Activated CD8-positive, alpha-beta memory T cell treated with anti-CD3 and anti-CD28 coated beads, Interleukin-2, amount 10 ng/mL, durations not matched to agents 7 days and 5 days (primary cell): Measurements from ENCODE around the gene FAM200A. TPM values are rescaled to one million over a fixed set of nuclear protein-coding genes. Genes with fewer than 3 reads are reported as not detected.
"Not testable (repeated sequence)": the region's sequence is repeated elsewhere in the genome, so short reads cannot be mapped to it uniquely, and the experiment has no call there.

ENCODE experiments used
- ATAC-seq: fragments of 150-1000 bp; cut with Tn5 transposase; one replicate; pipeline ENCODE4 v1.10.0; 2021; ENCODE audit warnings: moderate library complexity
- CTCF ChIA-PET: fragments of 350-600 bp; sonication (Branson Sonifier 250); formaldehyde crosslinking; loops from one replicate; lab custom pipeline; 2021; ENCODE audit warnings: antibody characterized with exemption; lab: Charles Lee
- DNase-seq: peaks from one replicate; pipeline ENCODE4 v3.0.0-alpha.2; 2020
- H3K27ac Mint-ChIP-seq: one replicate; pipeline ENCODE4 v1.8.0; 2021; ENCODE audit warnings: mild to moderate bottlenecking, mixed read lengths
- H3K27me3 Mint-ChIP-seq: one replicate; pipeline ENCODE4 v1.8.0; 2021; ENCODE audit warnings: mixed read lengths
- H3K36me3 Mint-ChIP-seq: one replicate; pipeline ENCODE4 v1.8.0; 2021; ENCODE audit warnings: mild to moderate bottlenecking, mixed read lengths
- H3K4me1 Mint-ChIP-seq: one replicate; pipeline ENCODE4 v1.8.0; 2021; ENCODE audit warnings: mixed read lengths
- H3K4me3 Mint-ChIP-seq: one replicate; pipeline ENCODE4 v1.8.0; 2021; ENCODE audit warnings: mild to moderate bottlenecking, moderate library complexity, mixed read lengths
- H3K9me3 Mint-ChIP-seq: one replicate; pipeline ENCODE4 v1.8.0; 2022; ENCODE audit warnings: low read depth, mixed read lengths
- total RNA-seq, 2 experiments: library from RNA; stranded (reverse); gene quantifications; one replicate each; pipeline ENCODE4 v1.2.3, GENCODE V29; 2021

FAM200A gene
- 1 to 10 TPM; 5.1 to 5.2 TPM for total RNA-seq

DNA sequence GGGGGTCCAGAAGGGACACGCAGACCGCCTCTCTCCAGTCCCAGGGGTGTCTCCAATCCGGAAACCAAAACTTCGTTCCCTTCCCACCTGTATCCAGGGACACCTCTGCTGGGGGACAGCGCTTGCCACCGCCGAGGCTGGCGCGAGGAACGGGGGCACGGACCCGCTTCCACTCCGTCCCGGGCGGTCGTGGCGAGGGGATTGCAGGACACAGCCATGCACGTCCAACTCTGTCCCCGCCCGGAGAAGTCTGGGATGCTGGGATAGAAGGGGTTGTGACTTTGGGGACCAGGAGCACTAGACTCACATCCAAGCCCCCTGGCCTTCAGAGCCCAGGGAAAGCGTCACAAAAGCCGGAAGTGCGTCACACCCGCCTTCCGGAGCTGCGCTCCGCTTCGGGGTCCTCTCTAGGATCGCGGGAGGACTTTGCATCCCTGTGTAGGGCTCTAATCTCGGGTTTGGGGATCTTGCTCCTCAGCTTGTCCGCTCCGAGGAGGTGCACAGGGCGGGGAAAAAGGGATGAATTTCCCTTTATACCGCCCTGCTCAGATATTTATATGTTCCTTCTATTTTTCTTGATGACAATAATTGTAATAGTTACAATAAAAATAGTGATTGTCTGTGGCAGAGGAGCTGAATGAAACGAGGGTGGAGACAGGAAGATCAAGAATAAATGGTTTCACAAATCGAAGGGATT is at the start of gene FAM200A:
Gene FAM200A, minus strand, starts transcription at position 348 of the 697 bp plus-strand sequence. CDS start 3,707 bp downstream, outside the sequence.
- Mint-ChIP-seq H3K27ac (peak within 1 kb of the TSS; percentile 88), H3K4me1 (peaks cover 29% of the 10 kb centered on the region), H3K4me3 (peak within 1 kb of the TSS; percentile 86), H3K9me3 (peaks cover 7% of the 10 kb centered on the region), H3K27me3 (no peaks in the 10 kb centered on the region), H3K36me3 (peaks cover 51% of the 10 kb centered on the region)
- CTCF ChIA-PET, result interaction anchor here (1.0 to 1.2 kb wide), 2 partner anchors 44 to 64 kb away, joined by 3 read pairs; partner anchors contain the start of gene ZSCAN25
- DNase-seq (peak; percentile 90), ATAC-seq (peak; percentile 99)

DNA sequence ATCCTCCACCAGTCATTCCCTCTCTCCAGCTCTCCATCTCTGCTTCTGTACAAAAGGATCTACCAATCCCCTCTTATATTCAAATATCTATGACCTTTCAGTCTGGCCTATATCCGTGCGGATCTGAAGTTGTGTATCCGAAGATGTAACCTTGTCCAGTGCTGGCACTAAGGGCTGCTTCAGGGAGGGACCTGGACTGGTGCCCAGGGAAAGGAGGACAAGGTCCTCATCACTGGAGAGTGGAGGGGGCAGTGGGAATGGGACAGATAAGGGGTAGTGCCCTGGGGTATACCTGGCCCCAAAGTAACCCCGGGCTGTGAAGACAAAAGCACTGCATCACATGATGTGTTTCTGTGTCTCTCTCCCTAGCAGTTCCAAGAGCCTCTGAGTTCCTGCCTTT is 47.9 kb upstream of the FAM200A start:
- Mint-ChIP-seq H3K27ac (no peak overlapping the region), H3K36me3 (no peaks in the 10 kb centered on the region), H3K4me3 (no peak overlapping the region), H3K4me1 (peaks cover 4% of the 10 kb centered on the region), H3K9me3 (no peaks in the 10 kb centered on the region), H3K27me3 (no peaks in the 10 kb centered on the region)
- ATAC-seq (no peak), DNase-seq (no peak)
- CTCF ChIA-PET, result no interaction called here

- Mint-ChIP-seq H3K27ac (no peak within 1 kb of the TSS), H3K4me3 (no peak within 1 kb of the TSS), H3K9me3 (no peaks in the 10 kb centered on the region), H3K27me3 (no peaks in the 10 kb centered on the region), H3K36me3 (no peaks in the 10 kb centered on the region), H3K4me1 (peaks cover 2% of the 10 kb centered on the region)
- CTCF ChIA-PET, result interaction anchor here (0.7 to 1.0 kb wide), 2 partner anchors 18 to 151 kb away, joined by 3 read pairs; partner anchors contain the start of gene ZSCAN25
- DNase-seq, result no peak
- ATAC-seq, result no peak
Measured at GRCh38 chr7:99597762-99598501, 46.0 kb upstream of the FAM200A start, which contains the start of gene TMEM225B. Gene TMEM225B, plus strand, starts transcription at chr7:99598267. Its CDS starts 6,122 bp downstream, at chr7:99604389.

DNA sequence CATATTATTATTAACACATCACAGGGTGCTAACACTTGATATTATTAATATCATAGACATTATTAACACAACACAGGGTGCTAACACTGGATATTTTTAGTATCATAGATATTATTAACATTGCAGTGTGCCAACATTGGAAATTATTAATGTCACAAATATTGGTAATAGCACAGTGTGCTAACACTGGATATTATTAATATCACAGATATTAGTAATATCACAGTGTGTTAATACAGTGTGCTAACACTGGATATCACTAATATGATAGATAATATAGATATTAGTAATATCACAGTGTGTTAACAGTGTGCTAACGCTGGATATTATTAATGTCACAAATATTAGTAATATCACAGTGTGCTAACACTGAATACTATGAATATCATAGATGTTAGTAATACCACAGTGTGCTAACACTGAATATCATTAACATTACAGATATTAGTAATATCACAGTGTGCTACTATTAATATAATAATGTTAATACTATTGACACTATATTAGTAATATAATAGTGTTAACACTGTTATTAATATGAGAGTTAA is 44.6 kb upstream of the FAM200A start:
- no peak for DNase-seq
- no peak overlapping the region for H3K27ac Mint-ChIP-seq

GRCh38 chr7:99594948-99595745 is 43.2 kb upstream of the FAM200A start:
- Mint-ChIP-seq H3K4me3 (no peak overlapping the region), H3K9me3 (no peaks in the 10 kb centered on the region), H3K36me3 (no peaks in the 10 kb centered on the region), H3K27me3 (no peaks in the 10 kb centered on the region), H3K27ac (no peak overlapping the region), H3K4me1 (no peaks in the 10 kb centered on the region)
- CTCF ChIA-PET, result no interaction called here
- ATAC-seq (peak; percentile 49), DNase-seq (no peak)

More for the DNA sequence above, 44.6 kb upstream of the FAM200A start:
- Mint-ChIP-seq H3K4me1 (no peaks in the 10 kb centered on the region), H3K36me3 (no peaks in the 10 kb centered on the region), H3K27me3 (no peaks in the 10 kb centered on the region), H3K9me3 (no peaks in the 10 kb centered on the region), H3K4me3 (no peak overlapping the region)
- CTCF ChIA-PET, result no interaction called here
- ATAC-seq, result no peak

GRCh38 chr7:99588868-99589267 is 37.0 kb upstream of the FAM200A start:
- Mint-ChIP-seq H3K4me1 (no peaks in the 10 kb centered on the region), H3K9me3 (no peaks in the 10 kb centered on the region), H3K27ac (no peak overlapping the region), H3K4me3 (no peak overlapping the region), H3K27me3 (no peaks in the 10 kb centered on the region), H3K36me3 (no peaks in the 10 kb centered on the region)
- CTCF ChIA-PET, result no interaction called here
- peak; percentile 31 for ATAC-seq
- DNase-seq, result no peak

- CTCF ChIA-PET, result interaction anchor here (0.7 to 1.0 kb wide), 5 partner anchors 18 to 83 kb away, joined by 3 to 5 read pairs (median 3); no protein-coding TSS in a partner anchor
- not testable (repeated sequence) for H3K27ac Mint-ChIP-seq, ATAC-seq, DNase-seq, H3K9me3 Mint-ChIP-seq, H3K36me3 Mint-ChIP-seq, H3K27me3 Mint-ChIP-seq
- Mint-ChIP-seq H3K4me3 (peak overlapping the region; percentile 83), H3K4me1 (peaks cover 15% of the 10 kb centered on the region)
Measured at GRCh38 chr7:99580778-99581332, 28.9 kb upstream of the FAM200A start.

DNA sequence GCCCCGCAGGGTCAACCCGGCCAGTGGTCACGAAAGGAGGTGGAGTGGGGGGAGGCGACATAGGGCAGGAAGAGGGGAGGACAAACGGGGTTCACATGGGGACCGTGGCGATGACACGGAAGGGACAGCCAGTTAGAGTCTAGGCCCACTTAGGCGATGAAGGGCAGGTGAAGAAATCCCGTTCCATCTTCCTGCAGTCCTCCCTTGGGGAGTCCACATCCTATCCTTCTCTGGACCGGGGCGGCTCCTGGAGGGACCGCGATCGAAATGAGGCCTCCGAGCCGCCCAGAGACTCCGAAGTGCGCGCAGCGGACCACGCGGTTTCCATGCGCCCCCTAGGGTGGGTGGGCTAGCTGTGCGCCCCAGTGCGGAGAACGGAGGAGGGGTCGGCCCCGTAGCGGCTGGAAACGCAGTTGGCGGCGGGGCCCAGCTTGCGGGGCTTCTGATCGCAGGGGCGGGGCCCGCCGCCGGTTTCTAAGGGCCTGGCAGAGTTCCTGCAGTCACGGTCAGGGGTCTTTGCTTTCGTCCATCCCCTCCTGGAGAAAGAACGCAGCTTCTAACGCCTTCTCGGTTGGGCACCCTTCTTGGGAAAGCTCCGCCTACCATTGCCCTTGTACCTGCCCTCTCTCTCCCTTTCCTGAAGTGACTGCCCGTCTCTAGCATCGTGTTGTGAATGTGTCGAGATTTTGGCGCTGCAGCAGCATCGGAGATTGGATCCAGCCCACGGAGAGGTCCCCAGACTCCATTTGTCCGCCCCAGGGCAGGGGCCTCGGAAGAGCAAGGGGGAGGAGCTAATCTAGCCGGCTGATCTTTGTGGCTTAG is 28.3 kb upstream of the FAM200A start:
- ATAC-seq (peak; percentile 83), DNase-seq (peak; percentile 54)
- CTCF ChIA-PET, result interaction anchor here (0.7 to 1.0 kb wide), 5 partner anchors 19 to 82 kb away, joined by 3 to 5 read pairs (median 3); no protein-coding TSS in a partner anchor
- H3K27ac Mint-ChIP-seq, result peak overlapping the region; percentile 63
- H3K27me3 Mint-ChIP-seq, result no peaks in the 10 kb centered on the region
- H3K4me1 Mint-ChIP-seq, result peaks cover 15% of the 10 kb centered on the region
- H3K36me3 Mint-ChIP-seq, result no peaks in the 10 kb centered on the region
- peak overlapping the region; percentile 83 for H3K4me3 Mint-ChIP-seq
- H3K9me3 Mint-ChIP-seq, result no peaks in the 10 kb centered on the region

GRCh38 chr7:99579281-99579955 is 27.5 kb upstream of the FAM200A start:
- DNase-seq, result no peak
- peaks cover 15% of the 10 kb centered on the region for H3K4me1 Mint-ChIP-seq
- H3K27me3 Mint-ChIP-seq, result no peaks in the 10 kb centered on the region
- CTCF ChIA-PET, result interaction anchor here (0.9 kb wide), 1 partner anchor 38 kb away, joined by 5 read pairs; no protein-coding TSS in a partner anchor
- ATAC-seq, result no peak
- H3K4me3 Mint-ChIP-seq, result peak overlapping the region; percentile 83
- H3K36me3 Mint-ChIP-seq, result no peaks in the 10 kb centered on the region
- H3K9me3 Mint-ChIP-seq, result no peaks in the 10 kb centered on the region
- no peak overlapping the region for H3K27ac Mint-ChIP-seq

- no peak overlapping the region for H3K27ac Mint-ChIP-seq
- peaks cover 27% of the 10 kb centered on the region for H3K36me3 Mint-ChIP-seq
- no peaks in the 10 kb centered on the region for H3K27me3 Mint-ChIP-seq
- no peaks in the 10 kb centered on the region for H3K9me3 Mint-ChIP-seq
- CTCF ChIA-PET, result no interaction called here
- peaks cover 15% of the 10 kb centered on the region for H3K4me1 Mint-ChIP-seq
- ATAC-seq (no peak), DNase-seq (no peak)
- H3K4me3 Mint-ChIP-seq, result no peak overlapping the region
Measured at GRCh38 chr7:99576251-99576650, 24.3 kb upstream of the FAM200A start.

GRCh38 chr7:99573257-99573656 is 21.3 kb upstream of the FAM200A start:
- Mint-ChIP-seq H3K36me3 (peaks cover 45% of the 10 kb centered on the region), H3K4me3 (no peak overlapping the region), H3K9me3 (no peaks in the 10 kb centered on the region), H3K4me1 (no peaks in the 10 kb centered on the region), H3K27ac (no peak overlapping the region), H3K27me3 (no peaks in the 10 kb centered on the region)
- no peak for ATAC-seq
- CTCF ChIA-PET, result no interaction called here
- no peak for DNase-seq
